GM23338 (cell line): Measurements from ENCODE around the gene WWOX.

Source experiments
- CREB1 ChIP-seq: fragments of 250-450 bp; sonication (Bioruptor Pico); IDR thresholded peaks from 2 replicates; pipeline ENCODE4 v1.5.0; 2020; ENCODE audit warnings: low read depth, mild to moderate bottlenecking, moderate library complexity
- CTCF ChIP-seq, 2 experiments: fragments of 200-600 bp in 1 of 2; sonication (generic) in 1 of 2; conservative IDR thresholded peaks; 2 replicates each; pipeline versions ENCODE4 v1.5.1 to v1.6.1; 2016 to 2017; ENCODE audit warnings: antibody characterized with exemption in 2 of 2, low read depth in 2 of 2, mild to moderate bottlenecking in 2 of 2, moderate library complexity in 1 of 2
- EZH2 ChIP-seq: fragments of 200-600 bp; sonication (generic); IDR thresholded peaks from one replicate; pipeline ENCODE4 v1.8.0; 2017; ENCODE audit warnings: antibody characterized with exemption, mild to moderate bottlenecking, low read depth; ENCODE audit not compliant: unreplicated experiment
- EZH2phosphoT487 ChIP-seq: fragments of 200-600 bp; sonication (generic); IDR thresholded peaks from one replicate; pipeline ENCODE4 v1.8.1; 2018; ENCODE audit warnings: antibody characterized with exemption; ENCODE audit not compliant: unreplicated experiment
- JUNB ChIP-seq: IDR thresholded peaks from one replicate; pipeline ENCODE4 v1.6.1; 2016; ENCODE audit warnings: antibody characterized with exemption; ENCODE audit not compliant: unreplicated experiment
- NANOG ChIP-seq: IDR thresholded peaks from 2 replicates; pipeline ENCODE4 v1.6.1; 2016; ENCODE audit warnings: antibody characterized with exemption, borderline replicate concordance
- POLR2AphosphoS5 ChIP-seq: IDR thresholded peaks from 2 replicates; pipeline ENCODE4 v1.6.1; 2016; ENCODE audit warnings: antibody characterized with exemption, low read depth
- REST ChIP-seq: IDR thresholded peaks from one replicate; pipeline ENCODE4 v1.6.1; 2018; ENCODE audit warnings: antibody characterized with exemption; ENCODE audit not compliant: unreplicated experiment
- STAT1 ChIP-seq: IDR thresholded peaks from one replicate; pipeline ENCODE4 v1.6.1; 2016; ENCODE audit warnings: antibody characterized with exemption; ENCODE audit not compliant: unreplicated experiment
- ZNF331 ChIP-seq: fragments of 250-450 bp; sonication (Bioruptor Pico); IDR thresholded peaks from 2 replicates; pipeline ENCODE4 v1.5.0; 2020; ENCODE audit warnings: low read depth, mild to moderate bottlenecking, moderate library complexity
- TF ChIP-seq, protein P1 (sequence below): IDR thresholded peaks from 2 replicates; pipeline ENCODE4 v1.6.1; 2016; ENCODE audit warnings: antibody characterized with exemption

- TF ChIP-seq EZH2 (no peak), EZH2phosphoT487 (no peak), CTCF (conservative IDR thresholded peaks at IDR 0.05; ENCODE audit: low read depth in 2 of 2) (no peak), POLR2AphosphoS5 (no peak), REST (no peak), CREB1 (CRISPR knock-in tag) (no peak), NANOG (no peak), ZNF331 (CRISPR knock-in tag) (no peak), STAT1 (no peak), JUNB (no peak)
- TF ChIP-seq, protein P1, sequence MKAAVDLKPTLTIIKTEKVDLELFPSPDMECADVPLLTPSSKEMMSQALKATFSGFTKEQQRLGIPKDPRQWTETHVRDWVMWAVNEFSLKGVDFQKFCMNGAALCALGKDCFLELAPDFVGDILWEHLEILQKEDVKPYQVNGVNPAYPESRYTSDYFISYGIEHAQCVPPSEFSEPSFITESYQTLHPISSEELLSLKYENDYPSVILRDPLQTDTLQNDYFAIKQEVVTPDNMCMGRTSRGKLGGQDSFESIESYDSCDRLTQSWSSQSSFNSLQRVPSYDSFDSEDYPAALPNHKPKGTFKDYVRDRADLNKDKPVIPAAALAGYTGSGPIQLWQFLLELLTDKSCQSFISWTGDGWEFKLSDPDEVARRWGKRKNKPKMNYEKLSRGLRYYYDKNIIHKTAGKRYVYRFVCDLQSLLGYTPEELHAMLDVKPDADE: no peak
Measured at GRCh38 chr16:78696797-78697196, 597.3 kb downstream of the WWOX start.
